SK-N-SH (cell line): ENCODE data around the gene NTM.

Experiments used
- CTCF ChIP-seq: fragments of 200-600 bp; sonication (generic); IDR thresholded peaks from 2 replicates; pipeline ENCODE4 v1.6.1; 2017; ENCODE audit warnings: antibody characterized with exemption, mild to moderate bottlenecking, moderate library complexity
- EZH2phosphoT487 ChIP-seq: fragments of 200-600 bp; sonication (generic); IDR thresholded peaks from 2 replicates; pipeline ENCODE4 v1.6.1; 2017; ENCODE audit warnings: low read depth, mixed run types, mild to moderate bottlenecking, antibody characterized with exemption, moderate library complexity, borderline replicate concordance
- FOXM1 ChIP-seq: IDR thresholded peaks from 2 replicates; pipeline ENCODE4 v1.4.0; 2012; ENCODE audit warnings: low read depth, mild to moderate bottlenecking
- SIN3A ChIP-seq: IDR thresholded peaks from 2 replicates; pipeline ENCODE4 v1.6.1; 2012; ENCODE audit warnings: low read depth, mild to moderate bottlenecking, low read length, moderate library complexity, borderline replicate concordance
- TAF1 ChIP-seq: IDR thresholded peaks from 2 replicates; pipeline ENCODE4 v1.6.1; 2012; ENCODE audit warnings: low read depth, mild to moderate bottlenecking, low read length, moderate library complexity, borderline replicate concordance
- TF ChIP-seq, protein P1 (sequence below): IDR thresholded peaks from 2 replicates; pipeline ENCODE4; 2012

- TF ChIP-seq, protein P1, sequence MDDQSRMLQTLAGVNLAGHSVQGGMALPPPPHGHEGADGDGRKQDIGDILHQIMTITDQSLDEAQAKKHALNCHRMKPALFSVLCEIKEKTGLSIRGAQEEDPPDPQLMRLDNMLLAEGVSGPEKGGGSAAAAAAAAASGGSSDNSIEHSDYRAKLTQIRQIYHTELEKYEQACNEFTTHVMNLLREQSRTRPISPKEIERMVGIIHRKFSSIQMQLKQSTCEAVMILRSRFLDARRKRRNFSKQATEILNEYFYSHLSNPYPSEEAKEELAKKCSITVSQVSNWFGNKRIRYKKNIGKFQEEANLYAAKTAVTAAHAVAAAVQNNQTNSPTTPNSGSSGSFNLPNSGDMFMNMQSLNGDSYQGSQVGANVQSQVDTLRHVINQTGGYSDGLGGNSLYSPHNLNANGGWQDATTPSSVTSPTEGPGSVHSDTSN, result no peak
- TF ChIP-seq SIN3A (no peak), FOXM1 (no peak), CTCF (no peak), TAF1 (no peak), EZH2phosphoT487 (no peak)
Observed at GRCh38 chr11:132208477-132209055, 838.2 kb downstream of the NTM start.
